SK-N-SH (cell line): ENCODE results near the gene NIT1. TPM values are rescaled to one million over a fixed set of nuclear protein-coding genes. Genes with fewer than 3 reads are reported as not detected.

Experiments used
- CTCF ChIA-PET: fragments of 300-600, 350-600 bp; formaldehyde crosslinking; extraction: SDS; loops from one replicate; lab custom pipeline; 2021; lab: Yijun Ruan, JAX
- POLR2A ChIA-PET: fragments of 350-600 bp; sonication (Branson Sonifier 250); formaldehyde crosslinking; extraction: SDS; loops from one replicate; lab custom pipeline; 2020; ENCODE audit warnings: antibody characterized with exemption, inconsistent platforms; lab: Yijun Ruan, JAX
- DNase-seq: peaks from one replicate; pipeline ENCODE4 v3.0.0; 2012
- H2AFZ ChIP-seq: fragments of 200-600 bp; sonication (generic); 2 replicates; pipeline ENCODE4 v1.8.1; 2016; ENCODE audit warnings: antibody characterized with exemption, mild to moderate bottlenecking, low read depth
- H3F3A ChIP-seq: fragments of 200-600 bp; sonication (generic); replicated peaks from 2 replicates; pipeline ENCODE3; 2016; ENCODE audit warnings: antibody characterized with exemption, mild to moderate bottlenecking; ENCODE audit not compliant: insufficient read depth
- H3K27ac ChIP-seq, 2 experiments: fragments of 200-500 bp in 1 of 2; fragments of 200-600 bp in 1 of 2; sonication (Bioruptor generic) in 1 of 2; sonication (generic), shearing (Covaris generic) in 1 of 2; 2 replicates each; pipeline versions ENCODE4 v1.5.1 to v1.6.1; 2014 to 2016; ENCODE audit warnings: low read depth in 2 of 2, inconsistent platforms in 1 of 2, low read length in 1 of 2, mild to moderate bottlenecking in 1 of 2, mixed read lengths in 1 of 2
- H3K27me3 ChIP-seq: fragments of 200-600 bp; sonication (generic), shearing (Covaris generic); 2 replicates; pipeline ENCODE4 v1.6.1; 2016; ENCODE audit warnings: mixed run types; ENCODE audit not compliant: insufficient read depth
- H3K36me3 ChIP-seq, 2 experiments: fragments of 200-500 bp in 1 of 2; fragments of 200-600 bp in 1 of 2; sonication (Bioruptor generic) in 1 of 2; sonication (generic) in 1 of 2; replicated peaks in 1 of 2; 2 replicates each; pipeline versions ENCODE3 to v1.5.1; 2014 to 2016; ENCODE audit warnings: low read length in 1 of 2, mild to moderate bottlenecking in 1 of 2; ENCODE audit not compliant: insufficient read depth in 2 of 2, control insufficient read depth in 1 of 2
- H3K4me1 ChIP-seq, 2 experiments: fragments of 200-500 bp in 1 of 2; fragments of 200-600 bp in 1 of 2; sonication (Bioruptor generic) in 1 of 2; sonication (generic), shearing (Covaris generic) in 1 of 2; 2 replicates each; pipeline versions ENCODE4 v1.5.1 to v1.6.1; 2014 to 2016; ENCODE audit warnings: low read depth in 1 of 2, low read length in 1 of 2, mixed run types in 1 of 2; ENCODE audit not compliant: insufficient read depth in 2 of 2, control insufficient read depth in 1 of 2
- H3K4me2 ChIP-seq: fragments of 200-600 bp; sonication (generic), shearing (Covaris generic); 2 replicates; pipeline ENCODE4 v1.6.1; 2017; ENCODE audit warnings: mixed run types
- H3K4me3 ChIP-seq, 2 experiments: fragments of 200-500 bp in 1 of 2; fragments of 200-600 bp in 1 of 2; sonication (Bioruptor generic) in 1 of 2; sonication (generic), shearing (Covaris generic) in 1 of 2; 2 replicates each; pipeline versions ENCODE4 v1.5.1 to v1.8.1; 2014 to 2016; ENCODE audit warnings: low read depth in 2 of 2, inconsistent platforms in 1 of 2, low read length in 1 of 2, mild to moderate bottlenecking in 1 of 2, mixed read lengths in 1 of 2, moderate library complexity in 1 of 2
- H3K79me2 ChIP-seq: fragments of 200-600 bp; sonication (generic); 2 replicates; pipeline ENCODE4 v1.8.1; 2017; ENCODE audit warnings: mild to moderate bottlenecking; ENCODE audit not compliant: insufficient read depth
- H3K9ac ChIP-seq: fragments of 200-600 bp; sonication (generic); 2 replicates; pipeline ENCODE4 v1.6.1; 2017; ENCODE audit warnings: mixed run types
- H3K9me2 ChIP-seq: fragments of 200-600 bp; sonication (generic); 2 replicates; pipeline ENCODE4 v1.6.1; 2017; ENCODE audit warnings: mixed run types
- H3K9me3 ChIP-seq: fragments of 200-600 bp; sonication (generic); 2 replicates; pipeline ENCODE4 v1.6.1; 2017; ENCODE audit warnings: mixed run types, mild to moderate bottlenecking, moderate library complexity
- H4K20me1 ChIP-seq: fragments of 200-600 bp; sonication (generic); 2 replicates; pipeline ENCODE4 v1.6.1; 2017; ENCODE audit warnings: mild to moderate bottlenecking, mixed run types; ENCODE audit not compliant: insufficient read depth
- CHD2 ChIP-seq: fragments of 150-350 bp; IDR thresholded peaks from 2 replicates; pipeline ENCODE4 v1.6.1; 2018; ENCODE audit warnings: low read length; ENCODE audit not compliant: partially characterized antibody
- CTCF ChIP-seq: fragments of 200-600 bp; sonication (generic); IDR thresholded peaks from 2 replicates; pipeline ENCODE4 v1.6.1; 2017; ENCODE audit warnings: antibody characterized with exemption, mild to moderate bottlenecking, moderate library complexity
- ELF1 ChIP-seq: IDR thresholded peaks from 2 replicates; pipeline ENCODE4 v1.4.0; 2012
- EP300 ChIP-seq, 2 experiments: IDR thresholded peaks; 2 replicates each; pipeline versions ENCODE4 v1.4.0 to v1.6.1; 2012; ENCODE audit warnings: borderline replicate concordance in 1 of 2, low read depth in 1 of 2, low read length in 1 of 2
- EZH2phosphoT487 ChIP-seq: fragments of 200-600 bp; sonication (generic); IDR thresholded peaks from 2 replicates; pipeline ENCODE4 v1.6.1; 2017; ENCODE audit warnings: low read depth, mixed run types, mild to moderate bottlenecking, antibody characterized with exemption, moderate library complexity, borderline replicate concordance
- GABPA ChIP-seq: IDR thresholded peaks from 2 replicates; pipeline ENCODE4 v1.4.0; 2012; ENCODE audit warnings: low read depth, mild to moderate bottlenecking
- IRF3 ChIP-seq: fragments of 150-350 bp; IDR thresholded peaks from 2 replicates; pipeline ENCODE4 v1.6.1; 2016; ENCODE audit warnings: mild to moderate bottlenecking, low read depth, low read length
- NFIC ChIP-seq: IDR thresholded peaks from 2 replicates; pipeline ENCODE4 v1.4.0; 2012; ENCODE audit warnings: borderline replicate concordance
- NRF1 ChIP-seq: IDR thresholded peaks from 2 replicates; pipeline ENCODE4 v1.6.1; 2012; ENCODE audit warnings: low read depth, mild to moderate bottlenecking, low read length
- PBX3 ChIP-seq: IDR thresholded peaks from 2 replicates; pipeline ENCODE4; 2012
- POLR2AphosphoS5 ChIP-seq: IDR thresholded peaks from 2 replicates; pipeline ENCODE4 v1.6.1; 2012; ENCODE audit warnings: low read depth, low read length
- RCOR1 ChIP-seq: fragments of 150-350 bp; IDR thresholded peaks from 2 replicates; pipeline ENCODE4 v1.6.1; 2017; ENCODE audit warnings: antibody characterized with exemption, low read length
- RFX5 ChIP-seq: IDR thresholded peaks from 2 replicates; pipeline ENCODE4 v1.6.1; 2012; ENCODE audit warnings: mild to moderate bottlenecking, improper control_type of control experiment, low read length
- RXRA ChIP-seq: IDR thresholded peaks from 2 replicates; pipeline ENCODE4 v1.4.0; 2012; ENCODE audit warnings: low read depth, mild to moderate bottlenecking, borderline replicate concordance
- SMC3 ChIP-seq: IDR thresholded peaks from 2 replicates; pipeline ENCODE4 v1.6.1; 2012; ENCODE audit warnings: low read depth, low read length, improper control_type of control experiment
- TAF1 ChIP-seq: IDR thresholded peaks from 2 replicates; pipeline ENCODE4 v1.6.1; 2012; ENCODE audit warnings: low read depth, mild to moderate bottlenecking, low read length, moderate library complexity, borderline replicate concordance
- TEAD4 ChIP-seq: IDR thresholded peaks from 2 replicates; pipeline ENCODE4 v1.4.0; 2012; ENCODE audit warnings: mild to moderate bottlenecking, borderline replicate concordance; ENCODE audit not compliant: insufficient read depth
- USF1 ChIP-seq: IDR thresholded peaks from 2 replicates; pipeline ENCODE4 v1.4.0; 2012; ENCODE audit warnings: low read depth, borderline replicate concordance
- WGBS: methylation state at CpG from one replicate; pipeline ENCODE4 v1.1.6; 2017; ENCODE audit warnings: low lambda C conversion rate; 5-methylcytosine and 5-hydroxymethylcytosine counted together
- polyA plus RNA-seq, 3 experiments: library from polyadenylated mRNA; depleted of rRNA; stranded (reverse); fragments of >200 nt; gene quantifications; 2 replicates each; pipeline ENCODE4 v1.2.3, GENCODE V29; 2012

NIT1 gene
- polyA plus RNA-seq, 1 of the 3 experiments (the other 2 are of a cell fraction), result 38.7 TPM

- TF ChIP-seq NRF1, result no peak
These were observed 36.4 kb upstream of the NIT1 start (continued) for GRCh38 chr1:161081519-161081918.

GRCh38 chr1:161082483-161082882, 35.4 kb upstream of the NIT1 start:
- WGBS, result 94% methylated on average over 2 of the region's 2 CpGs
- Histone ChIP-seq H3K9me3 (no peaks in the 10 kb centered on the region), H3K4me3 (no peak overlapping the region), H3K27ac (no peak overlapping the region; a peak in 1 of 4 replicates), H3K9ac (no peak overlapping the region), H3K4me1 (peaks cover 8 to 13% of the 10 kb centered on the region in 2 experiments; a peak in 2 of 4 replicates), H2AFZ (no peak overlapping the region), H3F3A (no peaks in the 10 kb centered on the region), H3K9me2 (no peaks in the 10 kb centered on the region), H3K27me3 (no peaks in the 10 kb centered on the region), H3K79me2 (no peaks in the 10 kb centered on the region), H3K36me3 (no peaks in the 10 kb centered on the region), H4K20me1 (no peaks in the 10 kb centered on the region), H3K4me2 (no peak overlapping the region)
- no peak for TF ChIP-seq EZH2phosphoT487
- no peak for TF ChIP-seq RXRA
- no peak for TF ChIP-seq EP300 (IDR thresholded peaks at IDR 0.05; ENCODE audit: borderline replicate concordance in 1 of 2, low read depth in 1 of 2, low read length in 1 of 2)
- TF ChIP-seq NFIC, result no peak
- TF ChIP-seq TAF1, result no peak
- TF ChIP-seq SMC3, result no peak
- no peak for TF ChIP-seq PBX3
- no peak for TF ChIP-seq RFX5
- TF ChIP-seq POLR2AphosphoS5, result no peak
- TF ChIP-seq CTCF, result no peak
- TF ChIP-seq USF1, result no peak
- TF ChIP-seq ELF1, result no peak
- TF ChIP-seq CHD2, result no peak
- TF ChIP-seq IRF3, result no peak
- no peak for TF ChIP-seq RCOR1
- no peak for TF ChIP-seq TEAD4
- no peak for TF ChIP-seq GABPA
- ChIA-PET CTCF (interaction anchor here (1.4 to 22.7 kb wide), 3 partner anchors 9 to 14 kb away, joined by 3 to 198 read pairs (median 8); partner anchors contain the start of gene KLHDC9), POLR2A (no interaction called here)
- no peak for DNase-seq
